Pancreas (tissue), 10 donors: ENCODE results near the gene SESN1. TPM values are rescaled to one million over a fixed set of nuclear protein-coding genes. Genes with fewer than 3 reads are reported as not detected.
A peak's percentile ranks its signal among the peaks of the same experiment; 100 is the strongest.

Experiments used
- ATAC-seq, 4 donors: fragments of 200-7000 bp; cut with Tn5 transposase; one replicate each; pipeline versions ENCODE4 v1.8.0 to v1.9.1; 2020; ENCODE audit warnings: mild to moderate bottlenecking in 4 of 4, moderate library complexity in 4 of 4
- DNase-seq, 6 donors: peaks; one replicate each; pipeline ENCODE4 v3.0.0-alpha.2; 2020
- FAIRE-seq: peaks from 2 replicates; lab custom pipeline; 2012; peaks lifted over from hg19 to GRCh38; lab: Jason Lieb, UNC
- H3K27ac ChIP-seq, 4 donors: fragments of 200-600 bp; sonication (generic); 1 replicate in 3 of 4; 2 replicates in 1 of 4; pipeline versions ENCODE4 v1.5.0 to v1.8.0; 2020
- H3K27me3 ChIP-seq, 4 donors: fragments of 200-600 bp; one replicate each; pipeline ENCODE4 v1.8.0; 2021
- H3K36me3 ChIP-seq, 3 donors: fragments of 200-600 bp; sonication (generic) in 1 of 3; one replicate each; pipeline versions ENCODE4 v1.5.0 to v1.8.0; 2020 to 2021
- H3K4me1 ChIP-seq, 3 donors: fragments of 200-600 bp; one replicate each; pipeline ENCODE4 v1.8.0; 2021
- H3K4me3 ChIP-seq, 4 donors: fragments of 200-600 bp; sonication (generic) in 2 of 4; one replicate each; pipeline versions ENCODE4 v1.5.0 to v1.8.0; 2020 to 2021
- H3K9me3 ChIP-seq, 4 donors: fragments of 200-600 bp; one replicate each; pipeline ENCODE4 v1.8.0; 2021
- WGBS, 2 donors: extraction: QIAGEN DNeasy Blood & Tissue Kit; methylation state at CpG; one replicate each; pipeline ENCODE4 v1.1.7; 2013; 5-methylcytosine and 5-hydroxymethylcytosine counted together
- intact Hi-C, 3 donors: fragments of 100-400 bp; cut with DNase I; formaldehyde crosslinking; loops; one replicate each; pipeline versions ENCODE4 v1.11.1 to v1.14.2; 2022
- polyA plus RNA-seq, 2 donors: library from polyadenylated mRNA; stranded (reverse); fragments of 200-250 nt; gene quantifications; one replicate each; pipeline ENCODE4 v1.2.3, GENCODE V29; 2013
- total RNA-seq, 6 donors: library from RNA; stranded (reverse); fragmentation: NEBNext Ultra II Directional in 4 of 6; extraction: Animal tissue kit (Norgen Biotek cat#: 25700) in 4 of 6; gene quantifications; one replicate each; pipeline versions ENCODE4 v1.2.1 to v1.2.4, GENCODE V29; 2021 to 2023
- TF ChIP-seq, protein P1 (sequence below), 4 donors: fragments of 200-600 bp; sonication (generic) in 3 of 4; IDR thresholded peaks; one replicate each; pipeline versions ENCODE4 v1.5.0 to v1.8.0; 2021; ENCODE audit warnings: antibody characterized with exemption in 4 of 4
- donor health status: healthy with polysubstance abuse.
- donor health status: DM: no; HTN: no; CAD: no; lungs with moderate emphysema.
- donor health status: DM: no; HTN: no; CAD: no.
- donor health status: control.
- donor health status: control.
- donor health status: Bipolar disorder and iron deficiency.
- donor health status: DM: yes; HTN: yes; CAD: no.
- donor health status: DM: no; HTN: no; CAD: no.
- donor health status: DM: no; HTN: no; CAD: no.
- donor health status: DM: yes; HTN: yes; CAD: no.

SESN1 gene
- total and polyA plus RNA-seq, 8 donors, result 8.5 to 22.4 (median 16.8) TPM

DNA sequence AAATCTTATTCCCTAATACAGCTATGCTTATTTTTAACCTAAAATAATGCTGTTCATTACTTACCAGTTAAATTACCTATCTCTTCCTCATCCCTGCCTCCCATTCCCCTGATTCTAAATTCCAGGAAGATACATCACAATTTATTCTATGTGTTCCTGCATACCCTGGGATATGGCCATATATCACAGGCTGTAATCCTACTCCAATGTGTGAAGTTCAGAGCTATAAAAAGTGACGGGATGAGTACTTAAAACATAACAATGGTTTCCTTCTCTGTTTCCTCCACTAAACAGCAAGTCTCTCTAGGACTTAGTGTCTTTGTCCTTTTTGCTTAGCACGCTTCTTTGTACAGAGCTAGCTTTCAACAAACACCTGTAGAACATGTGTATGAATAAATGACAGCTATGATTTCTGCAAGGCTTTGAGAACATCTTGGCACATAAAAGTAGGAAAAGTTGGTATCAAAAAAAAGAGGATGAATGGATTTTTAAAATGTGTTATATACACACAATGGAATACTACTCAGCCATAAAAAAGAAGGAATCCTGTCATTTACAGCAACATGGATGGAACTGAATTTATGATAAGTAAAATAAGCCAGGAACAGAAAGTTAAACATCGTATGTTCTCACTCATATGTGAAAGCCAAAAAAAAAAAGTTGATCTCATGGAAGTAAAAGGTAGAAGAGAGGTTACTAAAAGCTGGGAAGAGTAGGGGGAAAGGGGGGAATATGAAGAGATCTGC is 45.8 kb downstream of the SESN1 start:
- no peaks in the 10 kb centered on the region for H3K9me3 ChIP-seq
- peaks cover 4 to 12% (median 7%) of the 10 kb centered on the region in 3 donors for H3K4me1 ChIP-seq
- ATAC-seq (no peak), DNase-seq (no peak), FAIRE-seq (no peak)
- no peak overlapping the region for H3K4me3 ChIP-seq
- intact Hi-C loops, result no loop called here
- H3K27me3 ChIP-seq, result no peaks in the 10 kb centered on the region
- no peak overlapping the region for H3K27ac ChIP-seq
- no peaks in the 10 kb centered on the region for H3K36me3 ChIP-seq
- 96 to 97% methylated on average over 3 of the region's 3 CpGs for WGBS, 2 donors
- TF ChIP-seq, protein P1, sequence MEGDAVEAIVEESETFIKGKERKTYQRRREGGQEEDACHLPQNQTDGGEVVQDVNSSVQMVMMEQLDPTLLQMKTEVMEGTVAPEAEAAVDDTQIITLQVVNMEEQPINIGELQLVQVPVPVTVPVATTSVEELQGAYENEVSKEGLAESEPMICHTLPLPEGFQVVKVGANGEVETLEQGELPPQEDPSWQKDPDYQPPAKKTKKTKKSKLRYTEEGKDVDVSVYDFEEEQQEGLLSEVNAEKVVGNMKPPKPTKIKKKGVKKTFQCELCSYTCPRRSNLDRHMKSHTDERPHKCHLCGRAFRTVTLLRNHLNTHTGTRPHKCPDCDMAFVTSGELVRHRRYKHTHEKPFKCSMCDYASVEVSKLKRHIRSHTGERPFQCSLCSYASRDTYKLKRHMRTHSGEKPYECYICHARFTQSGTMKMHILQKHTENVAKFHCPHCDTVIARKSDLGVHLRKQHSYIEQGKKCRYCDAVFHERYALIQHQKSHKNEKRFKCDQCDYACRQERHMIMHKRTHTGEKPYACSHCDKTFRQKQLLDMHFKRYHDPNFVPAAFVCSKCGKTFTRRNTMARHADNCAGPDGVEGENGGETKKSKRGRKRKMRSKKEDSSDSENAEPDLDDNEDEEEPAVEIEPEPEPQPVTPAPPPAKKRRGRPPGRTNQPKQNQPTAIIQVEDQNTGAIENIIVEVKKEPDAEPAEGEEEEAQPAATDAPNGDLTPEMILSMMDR (IDR thresholded peaks at IDR 0.05), result no peak

- Histone ChIP-seq H3K27me3 (no peaks in the 10 kb centered on the region), H3K36me3 (no peaks in the 10 kb centered on the region), H3K27ac (no peak overlapping the region), H3K9me3 (no peaks in the 10 kb centered on the region), H3K4me1 (peaks cover 4 to 12% (median 7%) of the 10 kb centered on the region in 3 donors), H3K4me3 (no peak overlapping the region)
- FAIRE-seq, result no peak
- intact Hi-C loops, result no loop called here
- no peak for DNase-seq
- ATAC-seq, result no peak
- 27 to 28% methylated on average over 1 of the region's 1 CpG for WGBS, 2 donors
- TF ChIP-seq, protein P1 (IDR thresholded peaks at IDR 0.05), result no peak
These were observed 46.5 kb downstream of the SESN1 start for GRCh38 chr6:109048176-109048575.

DNA sequence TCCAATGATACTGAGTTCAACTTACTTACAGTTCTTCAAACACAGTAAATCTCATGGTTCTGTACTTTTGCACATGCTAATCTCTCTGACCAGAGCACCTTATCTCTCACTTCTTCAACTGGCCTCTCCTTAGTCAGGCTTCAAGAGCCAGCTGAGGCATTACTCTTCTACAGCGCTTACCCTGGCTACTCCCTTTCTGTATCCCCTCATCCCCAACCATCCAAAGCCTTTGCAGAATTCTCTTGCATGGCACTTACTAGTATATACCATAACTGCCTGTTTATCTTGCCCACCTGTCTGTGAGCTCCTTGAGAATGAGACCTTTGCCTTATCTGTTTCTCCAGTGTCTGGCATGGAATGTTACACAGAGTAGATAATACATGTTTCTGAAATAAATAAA is 49.2 kb downstream of the SESN1 start:
- Histone ChIP-seq H3K9me3 (no peaks in the 10 kb centered on the region), H3K36me3 (no peaks in the 10 kb centered on the region), H3K4me1 (no peaks in the 10 kb centered on the region), H3K27me3 (no peaks in the 10 kb centered on the region), H3K27ac (no peak overlapping the region), H3K4me3 (no peak overlapping the region)
- TF ChIP-seq, protein P1 (IDR thresholded peaks at IDR 0.05), result no peak
- 96 to 98% methylated on average over 1 of the region's 1 CpG for WGBS, 2 donors
- intact Hi-C loops, result no loop called here
- no peak for ATAC-seq
- DNase-seq, result no peak
- no peak for FAIRE-seq

DNA sequence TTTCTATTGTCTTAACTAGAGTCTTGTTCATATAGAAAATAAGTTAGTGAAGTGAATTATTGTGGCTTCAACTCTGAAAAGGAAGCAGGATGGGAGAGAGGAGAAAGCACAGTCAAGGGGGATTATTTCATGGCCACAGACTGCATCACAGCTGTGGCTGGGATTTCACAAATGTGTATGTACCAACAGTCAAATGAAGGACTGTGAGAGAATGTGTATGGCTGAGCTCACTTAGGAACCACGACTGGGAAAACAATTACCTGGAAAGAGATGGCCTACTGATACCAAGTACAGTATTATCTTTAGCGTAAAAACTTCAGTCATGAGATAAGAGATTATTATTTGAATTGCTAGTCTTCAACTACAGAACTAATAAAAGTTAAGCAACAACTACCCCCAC is 54.9 kb downstream of the SESN1 start:
- peaks cover 0 to 10% (median 8%) of the 10 kb centered on the region in 3 donors for H3K4me1 ChIP-seq
- no peak for DNase-seq
- no peaks in the 10 kb centered on the region for H3K9me3 ChIP-seq
- peak in 3 of 4 donors; percentile 51 to 68 (median 63) for ATAC-seq
- no peaks in the 10 kb centered on the region for H3K36me3 ChIP-seq
- WGBS, 2 donors, result 14 to 18% methylated on average over 2 of the region's 2 CpGs
- intact Hi-C loops, result no loop called here
- no peak overlapping the region for H3K4me3 ChIP-seq
- H3K27ac ChIP-seq, result no peak overlapping the region
- no peak for FAIRE-seq
- no peaks in the 10 kb centered on the region for H3K27me3 ChIP-seq
- TF ChIP-seq, protein P1 (IDR thresholded peaks at IDR 0.05), result no peak

- no peaks in the 10 kb centered on the region for H3K36me3 ChIP-seq
- H3K4me1 ChIP-seq, result peaks cover 0 to 10% (median 8%) of the 10 kb centered on the region in 3 donors
- TF ChIP-seq, protein P1 (IDR thresholded peaks at IDR 0.05), result no peak
- H3K4me3 ChIP-seq, result no peak overlapping the region
- no peaks in the 10 kb centered on the region for H3K27me3 ChIP-seq
- DNase-seq (no peak), ATAC-seq (no peak), FAIRE-seq (no peak)
- intact Hi-C loops, result no loop called here
- H3K27ac ChIP-seq, result no peak overlapping the region
- no peaks in the 10 kb centered on the region for H3K9me3 ChIP-seq
These were observed 55.7 kb downstream of the SESN1 start for GRCh38 chr6:109038837-109039398.
